Right cardiac atrium (tissue), 5 donors: ENCODE results near the gene C1S. TPM values are rescaled to one million over a fixed set of nuclear protein-coding genes. Genes with fewer than 3 reads are reported as not detected.
"Not testable (repeated sequence)": the region's sequence is repeated elsewhere in the genome, so short reads cannot be mapped to it uniquely, and the experiment has no call there.

Experiments used
- ATAC-seq, 2 donors: fragments of 200-7000 bp; cut with Tn5 transposase; one replicate each; pipeline versions ENCODE4 v1.8.0 to v1.9.1; 2020; ENCODE audit warnings: moderate library complexity in 2 of 2, mild to moderate bottlenecking in 1 of 2
- DNase-seq, 3 donors: peaks; one replicate each; pipeline ENCODE4 v3.0.0-alpha.2; 2020
- H3K27ac ChIP-seq: one replicate; pipeline ENCODE4 v1.5.1; 2013; ENCODE audit warnings: mild to moderate bottlenecking, low read length, control low read depth, moderate library complexity
- H3K27me3 ChIP-seq: one replicate; pipeline ENCODE4 v1.6.1; 2013; ENCODE audit not compliant: control insufficient read depth, insufficient read depth
- H3K4me1 ChIP-seq: one replicate; pipeline ENCODE4 v1.6.1; 2013; ENCODE audit warnings: low read length; ENCODE audit not compliant: control insufficient read depth, insufficient read depth
- H3K4me3 ChIP-seq: one replicate; pipeline ENCODE4 v1.5.1; 2013; ENCODE audit warnings: low read length, control low read depth
- H3K9me3 ChIP-seq: one replicate; pipeline ENCODE4 v1.6.1; 2013; ENCODE audit warnings: low read length; ENCODE audit not compliant: control insufficient read depth
- WGBS: extraction: QIAGEN DNeasy Blood & Tissue Kit; methylation state at CpG from one replicate; pipeline ENCODE4 v1.1.7; 2013; 5-methylcytosine and 5-hydroxymethylcytosine counted together
- intact Hi-C, 4 donors: fragments of 100-400 bp; cut with DNase I; formaldehyde crosslinking; loops; one replicate each; pipeline versions ENCODE4 v1.11.0 to v1.14.0; 2022 to 2023
- polyA plus RNA-seq: library from polyadenylated mRNA; stranded (reverse); fragments of 200-250 nt; gene quantifications from one replicate; pipeline ENCODE4 v1.2.3, GENCODE V29; 2013
- total RNA-seq, 4 donors: library from RNA; stranded (reverse); fragmentation: NEBNext Ultra II Directional; extraction: Animal tissue kit (Norgen Biotek cat#: 25700); gene quantifications; one replicate each; pipeline ENCODE4 v1.2.1, GENCODE V29; 2021
- donor health status: healthy with polysubstance abuse.
- donor health status: DM: no; HTN: yes; CAD: no.
- donor health status: DM: no; HTN: no; CAD: no.
- donor health status: DM: no; HTN: yes; CAD: no; lungs with severe emphysema.
- donor health status: DM: yes; HTN: yes; CAD: no.

Gene C1S
- total and polyA plus RNA-seq, 5 donors: 126 to 288 (median 232) TPM

GRCh38 chr12:7021956-7022355 is 38.6 kb upstream of the C1S start:
- DNase-seq: no peak
- H3K4me1 ChIP-seq: no peaks in the 10 kb centered on the region
- no peak for ATAC-seq
- H3K27ac ChIP-seq: no peak overlapping the region
- H3K9me3 ChIP-seq: no peaks in the 10 kb centered on the region
- intact Hi-C loops: no loop called here
- H3K27me3 ChIP-seq: no peaks in the 10 kb centered on the region
- no peak overlapping the region for H3K4me3 ChIP-seq
- 78% methylated on average over 5 of the region's 5 CpGs for WGBS

GRCh38 chr12:7023114-7023513 is 37.4 kb upstream of the C1S start:
- 84% methylated on average over 3 of the region's 3 CpGs for WGBS
- H3K27me3 ChIP-seq: no peaks in the 10 kb centered on the region

GRCh38 chr12:7026854-7027253 is 33.7 kb upstream of the C1S start:
- H3K4me3 ChIP-seq: no peak overlapping the region
- intact Hi-C loops: no loop called here
- H3K4me1 ChIP-seq: no peaks in the 10 kb centered on the region
- H3K9me3 ChIP-seq: no peaks in the 10 kb centered on the region
- WGBS: 70% methylated on average over 1 of the region's 1 CpG
- ATAC-seq: no peak
- H3K27ac ChIP-seq: no peak overlapping the region
- H3K27me3 ChIP-seq: no peaks in the 10 kb centered on the region
- DNase-seq: no peak

More at GRCh38 chr12:7023114-7023513, 37.4 kb upstream of the C1S start:
- H3K4me1 ChIP-seq: no peaks in the 10 kb centered on the region
- ATAC-seq (no peak), DNase-seq (no peak)
- H3K4me3 ChIP-seq: no peak overlapping the region
- intact Hi-C loops: no loop called here
- H3K9me3 ChIP-seq: no peaks in the 10 kb centered on the region
- no peak overlapping the region for H3K27ac ChIP-seq

GRCh38 chr12:7031306-7031705 is 29.2 kb upstream of the C1S start:
- Histone ChIP-seq H3K27ac (no peak overlapping the region), H3K9me3 (no peaks in the 10 kb centered on the region), H3K4me1 (no peaks in the 10 kb centered on the region), H3K4me3 (no peak overlapping the region), H3K27me3 (no peaks in the 10 kb centered on the region)
- intact Hi-C loops: no loop called here
- DNase-seq (no peak), ATAC-seq (peak; percentile 14 to 20)
- WGBS: 80% methylated on average over 6 of the region's 6 CpGs

- no peak for DNase-seq
- Histone ChIP-seq H3K9me3 (no peaks in the 10 kb centered on the region), H3K4me3 (no peak overlapping the region), H3K4me1 (no peaks in the 10 kb centered on the region), H3K27me3 (no peaks in the 10 kb centered on the region), H3K27ac (no peak overlapping the region)
- 81% methylated on average over 2 of the region's 2 CpGs for WGBS
- intact Hi-C loops: no loop called here
- ATAC-seq: no peak
These were observed 27.5 kb upstream of the C1S start for GRCh38 chr12:7032990-7033389.

GRCh38 chr12:7034464-7034863 is 26.1 kb upstream of the C1S start:
- intact Hi-C loops: no loop called here
- 80% methylated on average over 1 of the region's 1 CpG for WGBS

GRCh38 chr12:7035463-7035862 is 25.1 kb upstream of the C1S start:
- Histone ChIP-seq H3K27me3 (no peaks in the 10 kb centered on the region), H3K4me1 (no peaks in the 10 kb centered on the region), H3K4me3 (no peak overlapping the region), H3K27ac (no peak overlapping the region), H3K9me3 (no peaks in the 10 kb centered on the region)
- intact Hi-C loops: no loop called here
- 55% methylated on average over 2 of the region's 2 CpGs for WGBS
- DNase-seq: no peak
- ATAC-seq: no peak

More at GRCh38 chr12:7034464-7034863, 26.1 kb upstream of the C1S start:
- Histone ChIP-seq H3K9me3 (no peaks in the 10 kb centered on the region), H3K27me3 (no peaks in the 10 kb centered on the region), H3K27ac (no peak overlapping the region), H3K4me3 (no peak overlapping the region), H3K4me1 (no peaks in the 10 kb centered on the region)
- ATAC-seq: no peak
- DNase-seq: no peak

- H3K4me3 ChIP-seq, DNase-seq, H3K27me3 ChIP-seq, H3K9me3 ChIP-seq, H3K4me1 ChIP-seq, H3K27ac ChIP-seq, intact Hi-C loops, ATAC-seq: not testable (repeated sequence)
- WGBS: 96% methylated on average over 32 of the region's 32 CpGs
These were observed 23.1 kb upstream of the C1S start for GRCh38 chr12:7037411-7037810.

- Histone ChIP-seq H3K27me3 (no peaks in the 10 kb centered on the region), H3K4me1 (no peaks in the 10 kb centered on the region), H3K4me3 (no peak overlapping the region), H3K9me3 (no peaks in the 10 kb centered on the region), H3K27ac (no peak overlapping the region)
- DNase-seq: no peak
- 95% methylated on average over 22 of the region's 22 CpGs for WGBS
- intact Hi-C loops: no loop called here
- no peak for ATAC-seq
These were observed 21.9 kb upstream of the C1S start for GRCh38 chr12:7038591-7038990.

- intact Hi-C loops: no loop called here
- Histone ChIP-seq H3K27me3 (no peaks in the 10 kb centered on the region), H3K9me3 (no peaks in the 10 kb centered on the region), H3K27ac (no peak overlapping the region), H3K4me3 (no peak overlapping the region), H3K4me1 (no peaks in the 10 kb centered on the region)
- DNase-seq (no peak), ATAC-seq (no peak)
- 81% methylated on average over 10 of the region's 10 CpGs for WGBS
These were observed 21.1 kb upstream of the C1S start for GRCh38 chr12:7039403-7039802.

- 45% methylated on average over 6 of the region's 6 CpGs for WGBS
- Histone ChIP-seq H3K9me3 (no peaks in the 10 kb centered on the region), H3K27ac (no peak overlapping the region), H3K4me3 (no peak overlapping the region), H3K27me3 (no peaks in the 10 kb centered on the region), H3K4me1 (no peaks in the 10 kb centered on the region)
- DNase-seq (no peak), ATAC-seq (peak; percentile 41 to 77)
- intact Hi-C loops: no loop called here
These were observed 17.7 kb upstream of the C1S start for GRCh38 chr12:7042842-7043241.

- no peak overlapping the region for H3K4me3 ChIP-seq
- H3K9me3 ChIP-seq: no peaks in the 10 kb centered on the region
- intact Hi-C loops: no loop called here
- no peaks in the 10 kb centered on the region for H3K4me1 ChIP-seq
- no peak overlapping the region for H3K27ac ChIP-seq
- ATAC-seq: no peak
- H3K27me3 ChIP-seq: no peaks in the 10 kb centered on the region
- no peak for DNase-seq
- 88% methylated on average over 9 of the region's 9 CpGs for WGBS
These were observed 14.6 kb upstream of the C1S start for GRCh38 chr12:7045913-7046312.
